Occipital lobe (tissue), 2 donors: ENCODE data around the gene QRFP. TPM values are rescaled to one million over a fixed set of nuclear protein-coding genes. Genes with fewer than 3 reads are reported as not detected.
"Not testable (repeated sequence)": the region's sequence is repeated elsewhere in the genome, so short reads cannot be mapped to it uniquely, and the experiment has no call there.

Experiments used
- DNase-seq: peaks from one replicate; lab custom pipeline; 2025; lab: John Stamatoyannopoulos, UW
- total RNA-seq: library from RNA; depleted of rRNA; stranded (reverse); fragments of >200 nt; gene quantifications from one replicate; pipeline ENCODE4 v1.2.3, GENCODE V29; 2014

QRFP gene
- total RNA-seq, 1 donor from 2014 or later: not detected

GRCh38 chr9:130849356-130849755, 47.3 kb downstream of the QRFP start:
- no peak for DNase-seq

DNA sequence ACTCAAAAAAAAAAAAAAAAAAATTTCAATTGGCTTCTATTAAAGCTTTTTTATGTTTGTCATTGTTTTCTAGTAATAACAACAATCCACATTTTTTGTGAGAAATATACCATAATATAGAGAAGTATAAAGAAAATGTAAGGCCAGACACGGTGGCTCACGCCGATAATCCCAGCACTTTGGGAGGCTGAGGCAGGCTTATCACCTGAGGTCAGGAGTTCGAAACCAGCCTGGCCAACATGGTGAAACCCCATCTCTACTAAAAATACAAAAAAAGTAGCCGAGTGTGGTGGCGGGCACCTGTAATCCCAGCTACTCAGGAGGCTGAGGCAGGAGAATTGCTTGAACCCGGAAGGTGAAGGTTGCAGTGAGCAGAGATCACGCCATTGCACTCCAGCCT, 48.1 kb downstream of the QRFP start:
- DNase-seq: not testable (repeated sequence)

DNA sequence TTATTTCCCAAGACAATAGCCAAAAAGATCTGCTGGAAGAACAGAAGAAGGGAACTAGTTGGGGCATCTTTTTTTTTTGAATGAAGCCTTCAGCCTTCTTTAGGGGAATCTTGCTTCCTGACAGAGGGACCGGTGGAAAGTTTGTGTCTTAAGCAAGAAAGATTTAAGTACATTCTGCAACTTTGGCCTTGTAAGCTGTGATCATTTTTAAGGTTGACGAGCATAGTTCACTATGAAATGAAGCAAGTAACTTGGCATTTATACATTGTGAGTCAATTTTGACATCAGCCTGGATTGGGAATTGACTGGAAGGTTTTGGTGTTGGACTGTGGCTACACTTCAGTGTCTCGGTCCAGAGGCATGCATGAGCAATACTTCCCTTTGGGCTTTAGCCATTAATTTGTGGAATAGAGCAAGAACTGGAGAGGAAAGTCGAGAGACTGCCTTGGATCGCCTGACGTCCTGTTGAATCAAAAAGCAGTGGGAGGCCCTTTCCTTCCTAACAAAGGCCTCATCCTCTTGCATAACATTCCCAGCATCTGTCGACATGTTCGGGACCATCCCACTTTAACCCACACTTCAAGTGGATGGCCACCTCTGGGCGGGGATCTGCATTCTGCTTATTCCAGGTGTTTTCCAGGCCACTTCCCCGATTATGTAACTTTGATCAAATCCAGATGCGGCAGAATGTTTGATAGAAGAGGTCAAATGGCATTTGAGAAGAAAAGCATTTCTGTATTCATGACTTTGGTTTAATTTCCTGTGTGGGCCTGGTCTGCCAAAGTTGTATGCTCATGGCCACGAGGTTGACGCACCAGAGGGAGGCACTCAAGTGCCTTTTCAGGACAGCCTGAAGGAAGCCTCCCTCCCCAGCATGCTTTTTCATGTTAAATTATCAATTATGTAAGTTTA, 49.0 kb downstream of the QRFP start:
- DNase-seq: no peak

DNA sequence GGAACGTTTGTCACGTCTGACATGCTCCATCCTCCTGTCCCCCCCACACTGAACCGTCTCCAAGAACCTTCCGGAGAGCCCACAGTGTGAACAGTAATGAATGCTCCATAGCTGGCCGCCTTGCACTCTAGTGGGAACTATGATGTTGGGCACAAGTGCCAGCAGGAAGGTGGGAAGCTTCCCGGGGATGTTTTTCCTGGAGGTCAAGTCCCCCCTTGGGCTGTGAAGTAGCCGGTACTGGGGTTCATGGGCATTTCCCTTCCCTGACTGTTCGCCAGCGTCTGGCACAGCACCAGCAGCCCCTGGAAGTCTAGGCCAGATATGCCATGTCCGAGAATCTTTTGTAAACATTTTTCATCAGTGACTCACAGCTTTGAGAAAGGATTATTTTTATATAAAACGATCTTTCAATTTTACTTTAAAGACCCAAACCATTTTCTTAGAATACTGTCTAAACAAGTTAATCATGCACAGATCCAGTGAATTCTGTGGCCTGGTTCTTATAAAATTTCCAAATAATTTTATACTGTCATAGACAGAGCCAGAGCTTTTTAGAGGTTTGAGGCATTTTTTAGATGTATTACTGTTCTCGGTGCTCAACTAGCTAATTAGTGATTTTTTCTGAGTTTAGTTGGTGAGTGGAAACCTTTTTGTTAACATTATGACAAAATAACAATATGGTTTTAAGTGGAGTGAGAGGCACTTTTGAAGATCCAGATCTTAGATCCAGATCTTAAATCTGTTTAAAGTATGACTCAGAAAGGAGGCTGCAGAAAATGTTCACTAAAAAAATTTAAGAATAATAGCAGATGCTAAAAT, 49.9 kb downstream of the QRFP start:
- DNase-seq: no peak

DNA sequence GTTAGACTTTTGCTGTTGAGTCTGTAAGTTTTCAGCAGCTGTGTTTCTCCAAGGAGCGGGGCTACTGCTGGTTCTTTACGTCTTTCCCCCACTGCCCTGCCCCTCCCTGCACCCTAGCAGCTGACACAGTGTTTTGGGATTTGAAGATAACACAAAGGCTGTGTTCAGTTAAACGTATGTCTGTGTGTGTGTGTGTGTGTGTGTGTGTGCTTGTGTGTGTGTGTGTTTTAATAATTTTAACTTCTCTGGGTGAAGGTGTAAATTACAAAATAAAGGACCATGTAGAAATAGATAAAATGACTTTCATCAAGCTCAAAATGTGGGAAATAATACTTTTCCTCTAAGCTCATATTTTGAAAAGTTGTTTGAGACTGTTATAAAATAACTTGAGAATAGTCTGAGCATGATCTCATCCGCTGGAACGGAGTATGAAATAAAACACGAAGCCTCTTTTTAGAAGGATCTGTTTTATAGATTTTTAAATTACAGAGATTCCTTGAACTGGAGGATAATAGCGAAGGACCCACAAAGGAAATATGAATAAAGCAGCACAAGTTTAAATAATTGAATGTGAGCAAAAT, 50.6 kb downstream of the QRFP start:
- DNase-seq: no peak

DNA sequence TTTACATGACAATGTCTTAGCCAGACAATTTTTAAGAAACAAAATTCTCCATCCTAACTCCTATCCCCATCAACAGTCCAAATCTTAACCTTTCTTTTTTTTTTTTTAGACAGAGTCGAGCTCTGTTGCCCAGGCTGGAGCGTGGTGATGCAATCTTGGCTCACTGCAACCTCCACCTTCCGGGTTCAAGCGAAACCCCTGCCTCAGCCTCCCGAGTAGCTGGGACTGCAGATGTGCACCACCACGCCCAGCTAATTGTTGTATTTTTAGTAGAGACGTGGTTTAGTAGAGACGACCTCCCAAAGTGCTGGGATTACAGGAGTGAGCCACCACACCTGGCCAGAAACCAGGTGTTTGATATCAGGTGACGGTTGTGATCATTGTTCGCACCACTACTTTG, 51.4 kb downstream of the QRFP start:
- no peak for DNase-seq

DNA sequence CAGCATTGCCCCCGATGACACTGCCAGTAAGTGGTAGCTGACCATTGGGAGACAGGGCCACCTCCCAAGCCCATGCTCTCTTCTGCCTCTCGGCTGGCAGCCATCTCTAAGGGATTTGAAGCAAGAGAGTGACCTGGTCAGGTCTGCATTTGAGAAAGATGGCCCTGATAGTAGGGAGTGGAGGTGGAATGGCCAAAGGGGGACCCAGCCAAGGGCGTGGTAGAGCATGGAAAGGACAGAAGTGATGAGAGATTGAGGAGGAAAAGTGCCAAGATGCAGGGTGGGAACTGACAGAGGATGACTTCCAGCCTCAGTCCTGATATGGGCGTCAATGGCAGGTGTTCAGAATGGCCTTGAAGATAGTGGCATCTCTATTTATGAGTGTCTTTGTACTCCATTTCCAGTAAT, 52.6 kb downstream of the QRFP start:
- no peak for DNase-seq

GRCh38 chr9:130843049-130843908, 53.3 kb downstream of the QRFP start:
- DNase-seq: no peak

Other genes starting within 250 kb of the QRFP start
- gene PRDM12, start 232.2 kb downstream of the QRFP start, total RNA-seq: not detected
- gene EXOSC2, start 203.0 kb downstream of the QRFP start, total RNA-seq: 53.5 TPM
- gene ABL1, start 61.6 kb downstream of the QRFP start, total RNA-seq: 25.1 TPM
- gene FIBCD1, start 42.4 kb upstream of the QRFP start, total RNA-seq: 1.4 TPM
- gene LAMC3, start 112.4 kb upstream of the QRFP start, total RNA-seq: 3.0 TPM
- 17.8 TPM for gene AIF1L, start 199.7 kb upstream of the QRFP start, total RNA-seq
- 9.5 TPM for gene NUP214, start 228.8 kb upstream of the QRFP start, total RNA-seq